HG03139 (cell line): ENCODE results near the gene ZSWIM6.

Source experiments
- ATAC-seq: cut with Tn5 transposase; IDR thresholded peaks from one replicate; pipeline ENCODE4 v1.9.1; 2021; ENCODE audit not compliant: unreplicated experiment

The ZSWIM6 gene

DNA sequence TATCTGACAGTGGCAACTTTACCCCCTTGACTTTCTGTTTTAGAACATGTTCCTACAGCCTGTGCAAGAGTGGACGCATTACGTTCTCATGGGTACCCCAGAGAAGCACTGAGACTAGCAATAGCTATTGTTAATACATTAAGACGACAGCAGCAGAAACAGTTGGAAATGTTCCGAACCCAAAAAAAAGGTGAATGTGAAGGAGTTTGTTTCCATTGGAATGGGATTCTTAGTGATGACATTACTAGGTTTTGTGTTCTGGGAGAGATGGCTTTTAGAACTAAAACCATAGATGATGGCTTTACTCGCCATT lies 194.1 kb downstream of the ZSWIM6 start:
- ATAC-seq = no peak

DNA sequence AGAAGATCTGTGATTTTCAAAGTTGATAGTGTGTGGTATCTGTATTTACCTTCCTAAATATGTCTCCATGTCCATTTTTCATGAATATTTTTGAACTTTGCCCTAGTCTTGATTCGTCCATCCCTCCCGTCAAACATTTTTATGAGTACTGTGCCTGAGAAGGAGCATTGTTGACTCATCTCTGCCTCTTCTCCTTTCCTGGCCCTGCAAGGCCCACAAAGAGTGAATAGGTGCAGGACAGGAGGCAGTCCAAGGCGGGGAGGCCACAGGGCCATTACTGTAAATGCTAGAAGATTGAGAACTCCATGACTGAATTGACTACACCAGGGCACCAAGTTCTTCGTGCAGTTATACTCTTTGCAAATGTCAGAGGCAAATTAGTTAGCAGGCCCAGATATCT lies 200.9 kb downstream of the ZSWIM6 start:
- ATAC-seq = no peak

DNA sequence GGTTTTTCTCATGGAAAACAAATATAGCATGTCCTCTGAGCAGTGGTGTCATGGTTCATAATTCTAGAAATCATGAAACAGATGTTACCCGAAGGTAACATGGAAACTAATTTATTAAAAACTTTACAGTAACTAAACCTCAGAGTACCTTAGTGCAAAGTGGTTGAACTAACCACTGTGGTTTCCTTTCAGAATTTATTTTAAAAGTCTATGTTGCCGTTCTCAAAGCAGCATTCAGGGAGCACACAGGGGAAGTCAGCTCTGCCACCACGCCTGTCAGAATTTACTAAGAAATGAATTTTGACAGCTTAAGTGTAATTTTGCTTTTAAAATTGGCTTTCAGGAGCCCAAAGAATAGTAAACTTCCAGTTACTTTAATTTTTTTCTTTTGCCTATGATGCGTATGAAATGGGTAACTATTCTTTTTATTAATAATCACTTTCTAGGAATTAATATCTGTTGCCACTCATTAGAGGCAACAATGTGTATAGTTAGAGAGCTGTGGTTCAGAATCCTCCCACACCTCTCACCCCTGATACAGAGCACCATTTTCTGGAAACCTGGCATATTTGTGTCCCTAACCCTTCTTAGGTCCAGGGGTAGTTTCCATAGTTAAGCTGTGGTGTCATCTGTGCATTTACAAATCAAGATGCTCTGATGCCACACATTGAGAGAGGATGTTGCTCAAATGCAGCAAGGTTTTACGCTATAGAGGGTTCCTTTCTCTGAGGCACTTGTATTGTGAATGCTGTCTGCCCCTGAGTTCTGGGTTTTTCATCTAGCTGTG lies 202.6 kb downstream of the ZSWIM6 start:
- ATAC-seq = peak; percentile 88

DNA sequence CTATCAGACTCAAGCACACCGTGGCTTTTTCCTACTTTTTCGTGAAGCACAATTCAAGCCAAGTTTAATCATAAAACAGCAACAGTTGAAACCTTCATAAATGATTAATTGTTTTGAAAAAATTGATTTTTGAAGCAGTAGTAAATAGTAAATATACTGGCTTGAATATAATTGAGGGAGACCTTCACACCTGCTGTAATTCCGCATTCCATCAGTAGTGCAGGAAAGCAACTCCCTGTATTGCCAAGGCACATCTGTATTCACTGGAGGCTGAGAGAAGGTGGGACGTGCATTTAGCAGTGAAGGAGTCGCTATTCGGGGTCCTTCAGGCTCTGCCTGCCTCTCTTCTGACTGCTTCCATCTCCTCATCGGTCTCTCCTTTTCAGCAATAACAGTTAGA lies 203.8 kb downstream of the ZSWIM6 start:
- ATAC-seq = no peak

DNA sequence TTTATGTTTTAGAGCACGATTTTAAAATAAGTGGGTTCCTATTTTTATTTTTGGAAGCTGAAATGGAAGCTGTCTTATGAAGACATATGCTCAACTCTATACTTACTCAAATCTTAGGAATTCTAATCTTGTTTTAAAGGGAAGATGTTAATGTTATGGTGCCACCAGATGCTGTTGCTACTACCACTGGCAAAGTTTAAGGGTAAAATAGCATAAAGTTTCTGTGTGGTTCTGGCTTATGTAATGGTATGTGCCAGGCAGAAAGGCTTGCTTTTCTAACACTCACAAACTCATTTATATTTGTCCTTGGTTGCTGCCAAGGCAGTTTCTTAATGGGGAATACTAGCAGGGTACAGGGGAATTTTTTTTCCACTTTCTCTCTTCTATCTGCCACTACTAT lies 204.9 kb downstream of the ZSWIM6 start:
- no peak for ATAC-seq

DNA sequence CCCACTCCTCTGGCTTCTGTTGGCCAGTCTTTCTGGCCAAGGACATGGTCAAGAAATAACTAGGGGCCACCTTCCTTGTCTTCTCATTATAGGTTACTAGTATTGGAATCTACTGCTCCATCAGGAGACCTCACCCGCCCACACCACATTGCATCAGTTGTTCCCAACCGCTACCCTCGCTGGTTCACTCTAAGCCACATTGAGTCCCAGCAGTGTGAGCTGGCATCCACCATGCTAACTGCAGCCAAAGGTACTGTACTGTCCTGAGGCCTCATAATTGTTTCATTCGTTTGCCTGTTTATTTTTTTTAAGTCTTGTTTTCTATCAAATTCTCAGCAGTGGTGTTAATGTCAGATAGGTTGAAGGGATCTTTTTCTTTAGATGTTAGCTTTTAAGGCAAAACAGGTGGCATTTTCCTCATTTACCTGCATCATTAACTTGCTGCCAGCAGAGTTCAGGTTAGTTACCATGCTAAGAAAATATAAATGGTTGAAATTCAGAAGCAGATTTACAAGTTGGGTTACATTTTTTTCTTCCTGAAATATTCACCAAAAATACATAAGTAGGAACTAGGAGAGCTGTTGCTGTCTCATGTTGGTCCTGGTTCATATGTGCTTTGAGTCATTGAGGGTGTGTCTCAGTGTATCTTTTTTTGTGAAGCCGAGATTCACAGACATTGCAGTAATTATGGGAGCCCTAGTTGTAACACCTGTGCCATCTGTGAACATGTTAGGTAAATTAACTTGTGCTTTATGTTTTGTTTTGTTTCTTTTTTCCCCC lies 206.9 kb downstream of the ZSWIM6 start:
- no peak for ATAC-seq

DNA sequence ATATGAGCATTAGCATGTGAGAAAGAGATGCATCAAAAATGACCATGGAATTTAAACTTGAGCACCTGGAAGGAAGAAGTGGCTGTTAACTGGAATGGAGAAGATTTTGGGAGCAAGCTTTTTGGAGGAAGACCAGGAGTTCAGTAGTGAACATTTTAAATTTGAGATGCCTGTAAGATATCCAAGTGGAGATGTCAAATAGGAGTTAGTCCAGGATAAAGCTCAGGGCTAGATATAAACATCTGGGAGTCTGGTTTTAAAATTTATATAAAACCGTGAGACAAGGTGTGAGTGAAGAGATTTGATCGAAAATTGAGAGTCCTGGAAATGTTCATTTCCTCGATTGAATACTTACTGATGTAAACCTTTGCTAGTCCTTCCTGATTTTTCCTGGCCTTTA lies 217.5 kb downstream of the ZSWIM6 start:
- ATAC-seq = no peak

DNA sequence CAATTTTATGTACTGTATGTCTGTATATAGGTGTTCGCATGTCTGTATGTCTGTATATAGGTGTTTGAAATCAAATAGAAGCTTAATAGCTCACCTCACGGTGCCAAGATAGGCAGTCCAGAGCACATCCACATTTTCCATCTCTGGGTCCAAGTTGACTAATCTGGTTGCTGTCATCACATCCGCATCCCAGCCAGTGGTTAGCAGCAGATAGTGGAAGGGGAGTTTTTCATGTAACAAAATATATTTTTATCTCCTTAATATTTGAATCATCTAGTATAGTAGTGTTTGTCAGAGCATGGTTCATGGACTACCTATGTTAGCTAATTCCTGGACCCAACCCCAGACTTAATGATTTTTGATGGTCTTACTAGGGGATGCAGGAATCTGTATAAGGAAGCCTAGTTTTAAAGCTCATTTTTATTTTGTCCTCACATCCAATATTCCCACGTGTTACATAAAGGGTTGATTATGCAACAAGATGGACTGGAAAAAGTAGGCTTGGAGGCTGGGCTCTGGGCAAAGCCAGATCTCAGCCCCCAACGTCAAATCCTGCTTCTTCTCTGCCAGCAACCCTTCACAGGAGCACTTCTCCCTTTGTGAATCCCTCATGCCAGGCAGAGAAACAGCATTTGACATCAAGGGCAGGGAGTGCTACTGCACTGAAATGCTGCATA lies 219.7 kb downstream of the ZSWIM6 start:
- ATAC-seq = no peak

DNA sequence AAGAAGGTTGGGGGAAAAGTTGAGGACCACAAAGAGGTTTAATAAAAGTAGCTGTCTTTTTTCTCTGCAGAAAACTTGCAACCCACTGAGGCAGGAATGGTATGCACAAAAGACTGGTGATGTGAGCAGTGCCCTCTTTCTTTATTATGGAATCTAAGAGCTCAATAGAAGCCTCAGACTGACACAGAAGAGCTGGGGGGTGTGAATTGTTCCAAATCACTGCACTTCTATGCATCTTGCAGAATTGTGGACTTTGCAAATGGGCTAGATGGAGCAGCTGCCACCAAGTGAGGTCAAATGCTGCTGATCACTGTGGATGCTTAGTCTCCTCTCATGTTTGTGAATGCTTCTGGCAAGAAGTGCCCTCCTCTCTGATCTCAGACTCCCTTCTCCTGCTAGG lies 227.1 kb downstream of the ZSWIM6 start:
- no peak for ATAC-seq

DNA sequence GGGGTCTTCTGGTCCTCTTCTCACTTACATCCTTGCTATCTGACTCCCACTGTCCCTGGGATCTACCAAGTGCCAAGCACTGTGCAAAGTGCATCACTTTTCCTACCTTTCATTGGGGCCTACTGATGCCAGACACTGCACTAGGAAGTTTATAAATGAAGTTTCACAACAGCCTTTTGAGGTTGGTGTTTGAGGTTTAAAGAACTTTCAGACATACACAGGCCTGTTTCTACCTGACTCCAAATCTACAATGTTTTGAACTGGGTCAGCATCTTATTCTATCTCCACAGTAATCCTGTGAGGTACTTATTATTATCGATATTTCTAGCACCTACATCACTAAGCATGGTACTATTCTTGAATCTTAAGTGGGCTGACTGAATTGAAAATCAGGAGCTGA lies 227.7 kb downstream of the ZSWIM6 start:
- ATAC-seq = no peak

DNA sequence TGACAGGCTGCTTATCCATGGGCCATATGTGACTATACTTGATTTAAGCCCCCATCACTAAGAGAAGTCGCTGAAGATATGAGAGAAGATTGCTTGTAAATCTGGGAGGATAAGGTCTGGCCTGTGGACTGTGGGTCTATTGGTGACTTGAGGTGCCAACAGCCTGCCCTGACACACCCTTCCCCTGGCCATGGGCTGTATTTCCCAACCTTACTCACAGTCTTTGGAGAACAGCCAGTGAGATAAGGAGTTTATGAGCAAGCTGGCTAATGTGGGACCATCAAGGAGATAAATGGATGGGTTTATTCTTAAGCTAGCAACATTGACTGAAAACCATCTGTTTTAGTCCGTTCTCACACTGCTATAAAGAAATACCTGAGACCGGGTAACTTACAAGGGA lies 231.3 kb downstream of the ZSWIM6 start:
- no peak for ATAC-seq

DNA sequence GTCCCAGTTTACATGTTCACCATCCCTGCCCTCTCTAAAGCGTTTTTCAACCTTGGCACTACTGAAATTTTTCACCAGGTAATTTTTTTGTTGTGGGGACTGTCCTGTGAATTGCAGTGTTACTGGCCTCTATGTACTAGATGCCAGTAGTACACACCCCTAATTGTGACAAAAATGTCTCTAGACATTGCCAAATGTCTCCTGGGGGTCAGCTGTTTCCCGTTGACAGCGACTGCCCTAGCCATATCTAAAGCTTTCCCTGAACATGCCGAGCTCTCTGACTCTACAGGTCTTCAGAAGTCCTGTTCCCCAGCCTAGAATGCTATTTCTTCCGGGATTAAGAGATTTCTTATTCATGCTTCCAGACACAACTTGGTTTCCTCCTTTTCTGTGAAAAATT lies 235.3 kb downstream of the ZSWIM6 start:
- ATAC-seq = no peak

DNA sequence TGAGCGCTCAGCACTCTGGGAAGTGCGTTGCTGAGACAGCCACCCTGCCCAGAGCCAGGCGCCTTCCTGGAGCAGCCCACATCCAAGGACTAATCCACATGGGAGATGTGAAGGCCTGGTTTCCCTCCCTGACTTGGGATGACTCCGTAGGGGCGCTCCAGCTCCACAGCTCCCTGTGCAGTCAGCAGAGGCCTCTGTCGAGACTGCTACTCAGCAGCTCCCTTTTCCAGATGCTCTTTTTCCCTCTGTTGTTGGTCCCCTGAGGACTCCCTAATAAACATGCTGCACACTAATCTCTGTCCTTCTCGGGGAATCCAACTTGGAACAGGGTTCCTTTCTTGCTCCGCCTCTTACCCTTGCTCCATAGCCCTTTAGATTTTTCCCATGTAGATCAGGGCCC lies 237.3 kb downstream of the ZSWIM6 start:
- ATAC-seq = no peak

DNA sequence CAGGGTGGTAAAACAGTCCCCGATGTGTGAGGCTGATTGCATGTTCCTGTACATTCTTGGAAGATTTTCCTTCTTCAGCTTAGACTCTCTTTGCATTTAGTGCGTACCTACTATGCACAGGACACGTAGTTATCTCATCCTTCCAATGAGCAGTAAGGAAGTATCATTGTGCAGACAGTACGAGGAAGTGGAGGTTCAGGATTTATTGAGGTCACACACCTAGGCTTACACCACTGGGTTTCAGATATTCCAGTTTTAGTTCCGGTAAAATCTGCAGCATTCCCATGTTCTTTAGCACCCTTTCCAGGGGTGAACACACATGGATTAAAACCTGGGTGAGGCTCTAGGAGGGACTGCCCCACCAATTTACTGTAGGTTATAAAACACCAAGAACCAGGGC lies 238.7 kb downstream of the ZSWIM6 start:
- ATAC-seq = no peak

DNA sequence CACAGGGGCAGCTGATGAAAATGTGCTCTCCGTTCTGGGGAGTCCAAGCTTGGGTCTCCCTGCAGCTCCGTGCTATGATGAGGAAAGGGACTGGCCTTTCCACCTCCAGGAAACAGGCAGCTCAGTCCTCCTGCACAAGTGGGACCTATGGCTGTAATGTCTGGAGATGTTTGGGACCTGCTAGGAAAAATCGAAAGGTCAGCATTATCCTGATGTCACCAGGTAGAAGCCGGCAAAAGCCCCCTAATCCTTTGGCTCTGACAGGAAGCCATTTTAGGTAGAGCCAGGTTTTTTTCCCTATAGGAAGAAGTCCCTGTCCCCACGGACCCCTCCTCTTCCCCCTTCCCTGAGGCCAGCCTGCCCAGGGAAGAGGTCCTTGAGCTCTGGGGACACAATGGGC lies 240.9 kb downstream of the ZSWIM6 start:
- no peak for ATAC-seq

DNA sequence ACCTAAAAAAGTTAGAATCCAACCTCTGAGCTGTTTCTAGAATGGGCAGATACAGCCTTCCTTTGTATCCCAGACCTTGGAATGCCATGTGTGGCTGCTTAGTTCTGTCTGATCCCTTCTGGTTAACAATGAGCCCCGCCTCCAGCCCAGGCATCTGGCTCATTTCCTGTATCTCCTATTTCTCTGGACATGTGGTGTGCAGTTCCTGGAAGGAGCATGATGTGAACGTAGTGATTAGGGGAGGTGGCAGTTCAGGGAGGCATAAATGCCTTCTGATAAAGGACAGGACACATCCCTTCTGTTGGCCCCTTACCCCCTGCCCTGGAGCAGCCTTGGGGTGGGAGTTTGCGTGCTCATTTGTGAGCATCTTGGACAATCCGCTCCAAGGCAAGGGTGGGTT lies 243.0 kb downstream of the ZSWIM6 start:
- ATAC-seq = no peak

DNA sequence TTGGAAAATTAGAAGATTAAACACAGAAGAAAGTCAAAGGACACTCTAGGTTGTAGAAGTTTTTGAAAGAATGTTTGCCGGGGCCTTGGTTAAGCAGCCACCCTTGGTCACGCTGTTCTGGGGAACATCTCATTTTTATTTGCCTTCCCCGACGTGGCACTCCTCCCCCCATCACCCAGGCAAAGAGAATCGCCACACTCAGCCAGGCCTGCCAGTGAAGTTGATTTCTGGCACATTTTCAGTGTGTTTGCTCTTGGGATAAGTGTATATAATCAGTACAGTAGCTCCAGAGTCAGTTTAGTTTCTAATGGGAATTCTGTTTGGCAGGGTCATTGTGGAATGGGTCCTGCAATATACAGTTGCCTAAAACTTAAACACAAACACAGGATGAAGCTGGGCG lies 243.5 kb downstream of the ZSWIM6 start:
- no peak for ATAC-seq

DNA sequence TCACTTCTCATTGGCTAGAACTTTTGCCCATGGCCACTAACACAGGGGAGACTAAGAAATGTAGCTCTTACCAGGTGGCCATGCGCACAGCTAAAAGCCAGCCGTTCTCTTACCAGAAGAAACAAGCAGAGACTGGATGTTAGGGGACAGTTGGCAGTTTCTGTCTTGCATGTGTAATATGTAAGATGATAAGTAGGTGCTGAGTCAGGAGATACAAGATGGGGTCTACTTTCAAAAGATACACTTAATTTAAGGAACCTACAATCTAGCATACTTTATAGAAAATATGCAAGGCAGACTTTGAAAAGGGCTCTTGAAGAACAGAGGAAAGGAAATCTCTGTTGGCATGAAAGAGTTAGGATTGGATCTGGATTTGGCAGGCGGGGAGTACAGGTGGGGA lies 244.5 kb downstream of the ZSWIM6 start:
- no peak for ATAC-seq

DNA sequence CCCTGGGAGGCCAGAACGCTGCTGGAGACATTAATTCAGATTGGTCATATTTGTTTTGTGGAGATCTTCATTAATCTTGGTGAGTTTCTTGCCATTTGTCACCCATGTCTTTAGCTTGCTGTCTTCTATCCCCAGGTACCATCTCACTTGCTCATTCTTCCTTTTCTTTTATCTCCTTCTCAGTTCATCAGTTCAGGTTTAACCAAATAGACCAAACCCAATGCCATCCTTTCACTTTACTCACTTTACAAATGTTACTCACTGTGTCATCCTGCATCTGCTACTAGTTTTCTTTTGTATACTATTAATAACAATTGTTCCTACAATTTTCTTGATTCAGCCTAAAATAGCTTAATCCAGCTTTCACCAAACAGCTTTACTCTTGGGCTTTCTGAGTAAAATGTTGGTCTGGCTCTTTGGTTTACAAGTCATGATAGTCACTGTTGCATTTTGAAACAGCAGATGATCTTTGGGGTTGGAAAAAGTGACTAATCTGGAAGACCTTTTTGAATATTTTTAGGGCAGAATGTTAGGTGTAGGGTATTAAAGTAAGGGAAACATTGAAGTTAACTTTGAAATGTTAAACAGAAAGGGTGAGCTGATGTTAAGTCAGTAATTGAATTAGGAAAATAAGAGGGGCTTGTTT lies 246.9 kb downstream of the ZSWIM6 start:
- no peak for ATAC-seq

DNA sequence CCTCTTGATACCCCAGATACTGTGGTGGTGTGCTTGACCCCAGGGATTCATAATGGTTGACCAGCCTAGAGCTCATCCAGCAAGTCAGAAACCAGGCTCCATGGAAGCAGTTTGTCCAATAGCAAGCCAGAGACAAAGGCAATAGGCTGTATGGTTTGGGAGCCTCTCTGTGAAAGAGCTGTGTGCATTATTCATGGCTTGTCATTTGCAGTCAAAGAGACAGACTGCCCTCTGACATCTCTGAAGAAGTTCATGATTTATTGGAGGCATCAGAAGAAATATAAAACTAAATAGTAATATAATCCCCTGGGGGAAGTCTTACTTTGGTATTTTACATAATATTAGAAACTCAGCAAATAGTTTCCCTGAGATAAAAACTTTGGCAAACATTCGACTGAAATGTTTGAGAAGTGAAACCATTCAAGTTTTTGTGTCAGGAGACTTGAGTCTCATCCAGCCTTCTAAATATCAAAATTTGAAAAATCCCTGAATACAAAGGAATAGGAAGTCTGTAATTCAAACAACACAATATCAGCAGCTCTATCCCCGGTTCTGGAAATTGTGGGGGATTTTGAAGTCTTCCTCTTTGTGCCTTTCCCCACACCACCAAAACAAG lies 250.3 kb downstream of the ZSWIM6 start:
- ATAC-seq = no peak

DNA sequence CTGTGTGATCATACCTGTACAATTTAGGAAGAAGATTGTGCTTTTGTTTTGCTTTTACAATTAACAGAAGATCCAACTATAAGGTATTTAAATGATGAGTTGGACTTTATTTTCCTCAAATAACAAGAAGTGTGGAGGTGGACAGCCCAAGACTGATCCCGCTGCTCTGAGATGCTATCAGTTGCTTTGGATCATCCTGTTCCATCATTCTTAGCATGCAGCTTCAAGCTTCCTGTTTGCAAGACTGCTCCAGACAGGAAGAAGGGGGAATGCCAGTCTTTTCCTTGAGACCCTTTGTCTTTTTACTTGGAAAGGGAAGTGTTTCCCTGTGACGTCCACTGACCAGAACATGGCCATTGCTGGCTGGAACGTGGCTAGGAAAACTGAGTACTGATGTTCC lies 250.8 kb downstream of the ZSWIM6 start:
- ATAC-seq = no peak
